HS-27A (cell line): Measurements from ENCODE around the gene ATRN.
"Not testable (repeated sequence)": the region's sequence is repeated elsewhere in the genome, so short reads cannot be mapped to it uniquely, and the experiment has no call there.

Experiments used
- DNase-seq: peaks from one replicate; pipeline ENCODE4 v3.0.0-alpha.2; 2012; ENCODE audit warnings: low read depth, missing footprints

The ATRN gene

DNA sequence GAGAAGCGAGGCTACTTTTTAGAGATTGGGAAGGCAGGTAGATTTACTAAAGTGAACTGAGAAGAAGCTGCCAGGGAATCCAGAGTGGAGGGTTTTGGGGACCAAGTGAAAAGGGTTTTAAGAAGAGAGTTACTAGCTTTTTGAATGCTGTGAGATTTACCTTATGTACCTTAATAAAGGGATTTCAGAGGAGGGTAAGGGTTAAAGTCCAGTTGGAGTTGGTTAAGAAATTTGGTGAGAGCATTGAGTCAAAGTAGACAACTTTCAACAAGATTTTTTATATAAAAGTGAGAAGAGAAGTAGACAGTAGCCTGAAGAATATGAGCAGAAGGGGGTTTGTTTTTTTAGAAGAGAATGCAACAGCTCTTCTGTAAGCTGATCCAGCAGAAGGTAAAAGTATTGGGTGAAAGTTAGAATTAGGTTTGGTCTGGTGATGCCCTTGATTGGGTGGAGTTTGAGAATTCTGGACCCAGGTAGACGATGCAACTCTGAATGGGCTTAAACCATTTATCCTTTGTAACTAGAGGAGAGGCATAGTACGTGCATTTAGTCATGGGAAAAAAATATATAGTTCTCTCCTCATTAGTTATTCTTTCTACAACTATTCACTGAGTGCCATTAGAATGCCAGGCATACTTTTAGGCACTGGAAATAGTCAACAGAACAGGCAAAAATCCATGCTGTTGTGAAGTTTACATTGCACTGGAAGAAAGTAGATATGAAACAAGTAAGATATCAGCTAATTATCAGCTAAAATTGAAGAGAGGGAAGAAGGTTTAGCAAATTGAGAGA is 44.8 kb downstream of the ATRN start:
- DNase-seq = no peak

- DNase-seq = no peak
These were observed 51.3 kb downstream of the ATRN start for GRCh38 chr20:3521852-3522740.

DNA sequence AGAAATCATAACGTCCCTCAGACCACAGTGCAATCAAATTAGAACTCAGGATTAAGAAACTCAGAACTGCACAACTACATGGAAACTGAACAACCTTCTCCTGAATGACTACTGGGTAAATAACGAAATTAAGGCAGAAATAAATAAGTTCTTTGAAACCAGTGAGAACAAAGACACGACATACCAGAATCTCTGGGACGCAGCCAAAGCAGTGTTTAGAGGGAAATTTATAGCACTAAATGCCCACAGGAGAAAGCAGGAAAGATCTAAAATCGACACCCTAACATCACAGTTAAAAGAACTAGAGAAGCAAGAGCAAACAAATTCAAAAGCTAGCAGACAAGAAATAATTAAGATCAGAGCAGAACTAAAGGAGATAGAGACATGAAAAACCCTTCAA is 53.9 kb downstream of the ATRN start:
- not testable (repeated sequence) for DNase-seq

DNA sequence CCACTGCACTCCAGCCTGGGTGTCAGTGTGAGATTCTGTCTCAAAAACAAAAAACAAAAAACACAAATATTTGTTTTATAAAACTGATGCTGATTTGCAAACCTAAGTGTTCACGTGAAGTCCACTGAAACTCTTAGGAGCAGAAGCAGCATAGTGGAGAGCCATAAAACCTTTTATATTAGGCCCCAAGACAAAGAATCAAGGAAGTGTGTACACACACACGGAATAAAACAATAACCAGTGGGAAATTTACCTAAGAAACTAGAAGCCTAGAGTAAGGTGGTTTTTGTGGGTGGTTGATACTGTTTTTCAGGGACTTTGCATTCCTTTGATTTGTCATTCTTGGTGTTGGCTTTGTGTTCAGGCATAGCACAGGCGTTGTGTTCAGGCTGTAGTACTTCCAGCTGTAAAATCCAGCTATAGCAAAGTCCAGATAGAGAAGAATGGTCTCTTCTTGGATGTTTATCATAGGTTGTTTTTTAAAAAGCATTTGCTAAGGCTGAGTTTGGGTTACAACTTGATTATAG is 61.3 kb downstream of the ATRN start:
- DNase-seq = no peak

DNA sequence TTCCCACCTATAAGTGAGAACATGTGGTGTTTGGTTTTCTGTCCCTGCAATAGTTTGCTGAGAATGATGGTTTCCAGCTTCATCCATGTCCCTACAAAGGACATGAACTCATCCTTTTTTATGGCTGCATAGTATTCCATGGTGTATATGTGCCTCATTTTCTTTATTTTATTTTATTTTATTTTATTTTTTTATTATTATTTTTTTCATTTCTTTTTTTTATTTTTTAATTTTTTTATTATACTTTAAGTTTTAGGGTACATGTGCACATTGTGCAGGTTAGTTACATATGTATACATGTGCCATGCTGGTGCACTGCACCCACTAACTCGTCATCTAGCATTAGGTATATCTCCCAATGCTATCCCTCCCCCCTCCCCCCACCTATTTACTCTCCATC is 66.9 kb downstream of the ATRN start:
- DNase-seq = not testable (repeated sequence)

DNA sequence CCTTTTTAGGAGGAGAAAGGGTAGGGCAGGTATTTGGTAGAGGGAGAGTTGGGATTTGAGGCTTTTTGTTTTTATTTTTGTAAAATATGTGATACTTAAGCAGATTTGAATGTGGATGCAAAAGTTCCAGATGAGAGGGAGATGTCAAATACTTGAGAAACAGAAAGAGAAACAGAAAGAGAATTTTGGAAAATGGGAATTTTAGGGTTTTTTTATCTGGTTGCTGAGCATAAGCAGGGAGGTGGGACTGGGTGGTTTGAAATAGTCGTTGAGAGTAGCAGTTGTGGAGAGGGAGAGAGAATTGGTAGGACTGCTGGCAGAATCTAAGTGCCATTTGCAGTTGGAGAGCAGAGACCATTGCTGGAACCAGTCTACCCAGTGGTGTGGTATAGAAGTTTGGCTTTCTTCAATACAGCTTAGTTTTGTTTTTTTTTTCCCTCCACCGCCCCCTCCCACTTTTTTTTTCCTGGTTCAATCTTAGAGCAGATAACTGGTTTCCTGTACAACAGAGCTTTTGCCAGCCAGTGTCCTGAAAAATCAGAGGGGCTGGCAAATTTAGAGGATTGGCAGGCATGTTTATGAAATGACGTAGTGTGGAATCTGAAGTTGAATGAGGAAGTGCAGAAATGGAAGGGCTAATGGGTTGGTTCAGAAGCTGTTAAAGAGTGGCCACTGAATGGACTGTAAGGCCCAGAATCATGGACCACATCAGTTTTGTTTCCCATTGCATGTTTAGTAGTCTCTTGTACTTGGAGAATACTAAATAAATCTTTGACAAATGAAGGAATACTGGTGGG is 68.7 kb downstream of the ATRN start:
- no peak for DNase-seq

GRCh38 chr20:3541887-3542721 is 71.3 kb downstream of the ATRN start:
- DNase-seq = no peak

GRCh38 chr20:3543901-3544507 is 73.2 kb downstream of the ATRN start:
- DNase-seq = no peak

- DNase-seq = no peak
These were observed 74.6 kb downstream of the ATRN start for GRCh38 chr20:3545401-3545925.

GRCh38 chr20:3547906-3548305 is 77.1 kb downstream of the ATRN start:
- no peak for DNase-seq

GRCh38 chr20:3550837-3551236 is 80.0 kb downstream of the ATRN start:
- DNase-seq = no peak

DNA sequence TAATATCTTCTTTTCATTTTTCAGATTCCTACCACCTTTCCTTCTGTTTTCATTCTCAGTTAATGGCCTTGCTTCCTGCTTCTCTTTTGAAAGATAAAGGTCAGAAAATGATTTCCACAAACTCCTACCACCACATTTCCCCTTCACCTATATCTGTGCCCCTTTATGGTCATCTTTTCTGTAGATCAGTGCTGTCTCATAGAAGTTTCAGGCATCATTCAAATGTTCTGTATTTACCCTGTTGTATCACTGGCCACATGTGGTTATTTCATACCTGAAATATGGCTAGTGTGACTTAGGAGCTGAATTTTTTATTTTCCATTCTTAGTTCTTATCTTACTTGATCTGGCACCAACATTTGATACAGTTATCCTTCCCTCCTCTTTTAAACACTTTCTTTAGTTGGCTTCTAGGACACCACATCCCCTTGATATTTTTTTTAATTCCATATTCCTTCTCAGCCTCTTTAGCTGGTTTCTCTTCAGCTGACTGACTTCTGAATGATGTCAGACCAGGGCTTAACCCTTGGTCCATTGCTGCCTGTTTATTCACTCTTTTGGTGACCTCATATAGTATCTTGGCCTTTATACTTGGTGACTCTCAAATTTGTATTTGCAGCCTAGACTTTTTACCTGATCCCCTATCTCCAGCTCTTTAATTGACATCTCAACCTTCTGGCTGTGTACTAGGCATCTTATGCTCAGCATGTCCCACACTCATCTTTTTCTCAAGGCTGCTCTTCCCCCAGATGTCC is 81.0 kb downstream of the ATRN start:
- no peak for DNase-seq

GRCh38 chr20:3553663-3554062 is 82.8 kb downstream of the ATRN start:
- DNase-seq = no peak

DNA sequence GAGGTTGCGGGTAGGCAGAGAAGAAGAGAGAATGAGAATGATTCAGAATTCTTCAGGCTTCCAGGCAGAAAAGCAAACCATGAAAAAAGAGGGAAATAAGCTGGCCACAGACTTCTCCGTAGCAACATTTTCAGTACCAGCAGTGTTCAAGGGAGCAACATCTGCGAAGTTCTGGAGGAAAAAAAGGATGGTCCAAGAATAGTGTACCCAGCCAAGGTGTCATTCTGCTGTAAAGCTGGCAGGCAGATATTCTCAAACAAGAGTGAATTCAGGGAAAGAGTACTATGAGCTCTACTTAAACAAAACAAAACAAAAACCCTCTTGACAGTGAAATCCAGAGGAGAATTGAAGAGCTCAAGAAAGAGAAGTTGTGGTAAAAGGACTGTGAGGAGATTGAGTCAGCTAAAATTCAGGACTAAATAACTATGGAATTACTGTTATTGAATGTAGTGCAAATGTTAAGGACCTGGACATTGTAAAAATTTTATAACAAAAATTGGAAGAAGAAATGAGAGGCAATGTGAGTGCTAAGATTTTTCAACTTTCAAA is 86.5 kb downstream of the ATRN start:
- no peak for DNase-seq

DNA sequence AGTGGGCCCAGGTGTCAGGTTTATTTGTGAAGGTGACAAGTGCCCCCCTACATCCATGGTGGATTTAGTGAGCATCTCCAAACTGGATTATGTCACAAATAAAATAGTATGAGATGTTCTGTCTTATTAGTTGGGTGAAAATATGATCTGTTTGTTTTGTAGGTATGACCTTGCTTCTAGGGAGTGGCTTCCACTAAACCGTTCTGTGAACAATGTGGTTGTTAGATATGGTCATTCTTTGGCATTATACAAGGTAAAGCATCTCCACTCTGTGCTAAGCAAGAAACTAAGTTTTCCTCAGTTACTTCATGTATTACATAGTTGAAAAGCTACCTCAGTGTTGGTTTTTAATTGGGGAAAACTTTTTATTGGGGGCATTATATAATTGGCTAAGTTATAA is 88.4 kb downstream of the ATRN start:
- no peak for DNase-seq

DNA sequence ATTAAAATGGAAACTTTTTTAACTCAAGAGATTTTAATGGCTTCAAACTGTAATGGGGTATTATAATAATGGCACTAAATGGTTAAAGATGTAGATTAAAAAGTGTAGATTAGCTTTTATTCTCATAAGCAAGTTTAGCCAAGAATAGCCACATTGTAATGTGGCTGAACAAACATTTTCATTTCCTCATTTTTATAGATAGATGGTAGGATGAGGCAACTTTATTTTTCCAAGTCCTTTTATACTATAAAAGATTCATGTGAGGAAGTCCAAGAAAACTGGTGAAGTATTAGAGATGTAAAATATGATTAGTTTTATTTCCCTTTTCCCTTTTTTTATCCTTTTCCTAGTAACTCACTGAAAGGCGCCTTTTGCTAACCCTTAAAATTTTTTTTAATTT is 88.8 kb downstream of the ATRN start:
- DNase-seq = no peak

DNA sequence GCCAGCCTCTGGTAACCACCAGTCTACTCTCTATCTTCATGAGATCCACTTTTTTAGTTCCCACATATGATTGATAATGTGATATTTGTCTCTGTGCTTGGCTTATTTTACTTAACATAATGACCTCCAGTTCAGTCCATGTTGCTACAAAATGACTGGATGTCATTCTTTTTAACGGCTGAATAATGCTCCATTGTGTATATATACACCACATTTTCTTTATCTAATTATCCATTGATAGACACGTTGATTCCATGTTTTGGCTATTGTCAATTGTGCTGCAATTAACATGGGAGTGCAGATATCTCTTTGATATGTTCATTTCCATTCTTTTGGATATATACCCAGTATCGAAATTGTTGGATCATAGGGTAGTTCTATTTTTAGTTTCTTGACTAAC is 89.3 kb downstream of the ATRN start:
- DNase-seq = no peak

DNA sequence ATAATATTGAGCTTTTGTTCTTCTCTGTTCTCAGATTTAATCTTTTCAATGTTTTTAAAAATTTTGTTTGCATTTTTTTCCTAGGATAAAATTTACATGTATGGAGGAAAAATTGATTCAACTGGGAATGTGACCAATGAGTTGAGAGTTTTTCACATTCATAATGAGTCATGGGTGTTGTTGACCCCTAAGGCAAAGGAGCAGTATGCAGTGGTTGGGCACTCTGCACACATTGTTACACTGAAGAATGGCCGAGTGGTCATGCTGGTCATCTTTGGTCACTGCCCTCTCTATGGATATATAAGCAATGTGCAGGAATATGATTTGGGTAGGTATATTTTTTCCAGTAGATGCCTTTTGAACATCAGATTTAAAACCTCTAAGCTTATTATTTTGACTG is 89.8 kb downstream of the ATRN start:
- no peak for DNase-seq

DNA sequence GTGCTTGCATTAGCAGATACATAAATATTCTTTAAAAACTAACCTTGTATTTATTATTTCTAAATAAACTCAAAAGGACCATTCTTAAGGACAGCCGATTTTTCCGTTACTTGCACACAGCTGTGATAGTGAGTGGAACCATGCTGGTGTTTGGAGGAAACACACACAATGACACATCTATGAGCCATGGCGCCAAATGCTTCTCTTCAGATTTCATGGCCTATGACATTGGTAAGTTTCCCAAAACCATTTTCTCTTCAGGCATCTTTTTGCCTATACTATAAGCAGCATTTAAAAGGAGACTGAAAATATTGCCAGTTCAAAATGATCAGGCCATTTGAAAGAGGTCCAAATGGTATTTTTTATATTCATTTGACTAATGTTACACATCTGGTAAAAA is 92.3 kb downstream of the ATRN start:
- no peak for DNase-seq
